Gastroesophageal sphincter (tissue), 4 donors: ENCODE results near the gene EIF6. TPM values are rescaled to one million over a fixed set of nuclear protein-coding genes. Genes with fewer than 3 reads are reported as not detected.

Experiments used
- ATAC-seq: fragments of 150-250 bp; one replicate; pipeline ENCODE4 v1.9.1; 2016; ENCODE audit warnings: mild to moderate bottlenecking, moderate library complexity
- H3K27ac ChIP-seq, 4 donors: fragments of 200-600 bp; sonication (generic) in 3 of 4; 1 replicate in 3 of 4; 2 replicates in 1 of 4; pipeline ENCODE4 v1.5.1; 2016 to 2019
- H3K27me3 ChIP-seq: fragments of 200-600 bp; sonication (generic); one replicate; pipeline ENCODE4 v1.5.1; 2019
- H3K36me3 ChIP-seq, 2 donors: fragments of 200-600 bp; sonication (generic); one replicate each; pipeline ENCODE4 v1.5.1; 2019; ENCODE audit warnings: control low read depth in 1 of 2
- H3K4me1 ChIP-seq, 3 donors: fragments of 200-600 bp; sonication (generic); 1 replicate in 2 of 3; 2 replicates in 1 of 3; pipeline ENCODE4 v1.5.1; 2016 to 2019; ENCODE audit warnings: control low read depth in 2 of 3
- H3K4me3 ChIP-seq, 2 donors: fragments of 200-600 bp; sonication (generic); one replicate each; pipeline ENCODE4 v1.5.1; 2019; ENCODE audit warnings: mild to moderate bottlenecking in 1 of 2, moderate library complexity in 1 of 2
- H3K9me3 ChIP-seq, 3 donors: fragments of 200-600 bp; sonication (generic); one replicate each; pipeline ENCODE4 v1.5.1; 2017 to 2019; ENCODE audit warnings: control low read depth in 2 of 3
- CTCF ChIP-seq, 4 experiments: fragments of 200-600 bp in 2 of 4; fragments of 450-650 bp in 2 of 4; sonication (generic) in 1 of 4; IDR thresholded peaks; one replicate each; pipeline ENCODE4 v1.5.1; 2017 to 2019; ENCODE audit warnings: antibody characterized with exemption in 4 of 4, mild to moderate bottlenecking in 2 of 4, moderate library complexity in 2 of 4
- EP300 ChIP-seq: sonication (generic); formaldehyde crosslinking; IDR thresholded peaks from one replicate; pipeline ENCODE4 v1.6.1; 2017; ENCODE audit warnings: antibody characterized with exemption, mild to moderate bottlenecking
- POLR2A ChIP-seq, 2 donors: fragments of 450-650 bp; IDR thresholded peaks; one replicate each; pipeline ENCODE4 v1.6.1; 2017; ENCODE audit warnings: antibody characterized with exemption in 2 of 2, mild to moderate bottlenecking in 2 of 2, moderate library complexity in 1 of 2
- POLR2AphosphoS5 ChIP-seq: sonication (generic); formaldehyde crosslinking; IDR thresholded peaks from one replicate; pipeline ENCODE4 v1.6.1; 2017; ENCODE audit warnings: antibody characterized with exemption
- WGBS, 2 donors: methylation state at CpG; one replicate each; pipeline ENCODE4 v1.1.5; 2018; ENCODE audit warnings: low coverage in 1 of 2; 5-methylcytosine and 5-hydroxymethylcytosine counted together
- total RNA-seq, 4 donors: library from RNA; depleted of rRNA; stranded (reverse); fragments of >200 nt; gene quantifications; one replicate each; pipeline ENCODE4 v1.1.0, GENCODE V29; 2016

Gene EIF6
- 10 to 100 TPM; 66.0 to 92.4 (median 80.8) TPM for total RNA-seq

DNA sequence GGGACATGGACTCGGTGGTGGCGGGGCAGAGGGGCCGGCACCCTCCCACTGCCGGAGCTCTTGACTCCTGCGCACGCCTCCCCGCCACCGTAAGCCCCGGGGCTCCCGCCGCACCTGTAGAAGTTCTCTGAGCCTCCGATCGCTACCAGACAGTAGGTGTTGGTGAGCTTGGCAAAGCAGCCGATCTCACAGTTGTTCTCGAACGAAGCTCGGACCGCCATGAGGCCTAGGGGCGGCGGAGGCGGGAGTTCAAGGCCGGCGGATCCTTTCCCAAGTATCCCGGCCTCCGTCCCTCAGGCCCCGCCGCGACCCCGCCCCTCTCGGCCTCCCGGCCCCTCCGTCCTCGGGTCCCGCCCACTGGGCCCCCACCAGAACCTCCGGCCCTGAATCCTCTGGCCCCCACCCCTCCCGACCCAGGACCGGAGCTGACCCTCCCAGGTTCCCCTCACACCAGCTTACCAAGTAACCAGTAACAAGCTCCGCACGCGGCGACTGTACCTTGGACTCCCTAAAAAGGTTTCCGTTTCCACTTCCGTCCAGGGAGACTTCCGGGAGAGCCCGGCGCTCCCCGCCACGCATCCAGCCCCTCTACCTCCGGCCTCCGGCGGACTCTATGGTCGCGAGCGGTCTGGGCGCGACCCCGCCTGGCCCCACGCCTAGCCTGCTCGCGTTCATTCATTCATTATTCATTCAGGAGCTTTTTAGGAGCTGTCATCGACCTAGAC is at the start of gene EIF6:
EIF6 (minus strand) TSS at position 506 of the 725 bp plus-strand sequence; CDS start at position 221, 285 bp downstream.
- WGBS, 2 donors: 0% methylated on average over 3 to 8 of the region's 61 CpGs
- peak; percentile 92 for ATAC-seq
- Histone ChIP-seq H3K36me3 (peaks cover 0 to 20% of the 10 kb centered on the region in 2 donors), H3K27ac (peak within 1 kb of the TSS; percentile 17 to 87 (median 84)), H3K27me3 (no peaks in the 10 kb centered on the region), H3K9me3 (no peaks in the 10 kb centered on the region), H3K4me3 (peak within 1 kb of the TSS; percentile 83 to 90), H3K4me1 (peaks cover 6 to 30% (median 15%) of the 10 kb centered on the region in 3 donors)
- TF ChIP-seq POLR2AphosphoS5 (no peak), CTCF (IDR thresholded peaks at IDR 0.05) (no peak), POLR2A (IDR thresholded peaks at IDR 0.05) (peak; percentile 9 to 25)

- WGBS, 2 donors: 5 to 28% methylated on average over 4 of the region's 4 CpGs
- Histone ChIP-seq H3K4me3 (no peak overlapping the region), H3K27ac (peak overlapping the region; percentile 55 to 75 (median 59)), H3K36me3 (no peaks in the 10 kb centered on the region), H3K4me1 (peaks cover 12 to 57% (median 13%) of the 10 kb centered on the region in 3 donors), H3K9me3 (no peaks in the 10 kb centered on the region), H3K27me3 (no peaks in the 10 kb centered on the region)
- ATAC-seq: no peak
- TF ChIP-seq CTCF (IDR thresholded peaks at IDR 0.05) (no peak), POLR2A (IDR thresholded peaks at IDR 0.05) (no peak), EP300 (no peak), POLR2AphosphoS5 (peak; percentile 72)
Measured at GRCh38 chr20:35333606-35334005, 49.0 kb upstream of the EIF6 start.

DNA sequence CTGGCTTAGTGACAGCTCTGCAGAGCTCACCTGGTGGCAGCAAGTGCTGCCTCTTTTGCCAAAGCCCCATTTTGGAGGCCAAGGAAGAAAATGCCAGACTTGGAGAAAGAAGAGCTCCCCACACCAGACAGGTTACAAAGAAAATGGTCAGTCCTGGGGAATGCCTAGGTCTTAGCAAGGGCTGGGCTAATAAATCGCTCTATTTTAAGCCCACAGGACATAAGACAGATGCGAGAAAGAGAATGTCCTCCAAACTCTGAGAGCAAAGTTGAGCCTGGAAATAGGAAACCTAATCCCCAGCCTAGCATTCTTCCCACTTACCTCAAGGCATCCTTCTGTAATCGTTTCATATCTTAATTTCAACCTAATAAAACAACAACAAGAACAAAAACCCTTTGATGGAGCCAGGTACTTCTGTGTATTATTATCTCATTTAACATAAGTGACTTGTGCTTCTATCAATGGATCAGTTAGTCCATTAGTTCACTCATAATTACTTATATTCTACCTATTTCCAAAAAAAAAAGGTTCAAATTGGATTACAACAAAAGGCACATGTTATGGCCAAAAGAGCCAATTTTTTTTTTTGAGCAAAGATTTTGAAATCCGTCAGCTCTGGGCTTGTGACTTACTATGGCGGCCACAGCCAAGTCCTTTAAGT is 48.1 kb upstream of the EIF6 start:
- H3K9me3 ChIP-seq: no peaks in the 10 kb centered on the region
- H3K27ac ChIP-seq: peak overlapping the region in 1 of 4 donors; percentile 75
- H3K27me3 ChIP-seq: no peaks in the 10 kb centered on the region
- ATAC-seq: no peak
- H3K4me1 ChIP-seq: peaks cover 6 to 48% (median 13%) of the 10 kb centered on the region in 3 donors
- WGBS, 2 donors: 52 to 58% methylated on average over 4 to 5 of the region's 5 CpGs
- no peak for TF ChIP-seq EP300
- TF ChIP-seq POLR2A (IDR thresholded peaks at IDR 0.05): no peak
- TF ChIP-seq CTCF (IDR thresholded peaks at IDR 0.05): no peak
- no peak for TF ChIP-seq POLR2AphosphoS5
- H3K4me3 ChIP-seq: no peak overlapping the region
- H3K36me3 ChIP-seq: no peaks in the 10 kb centered on the region

DNA sequence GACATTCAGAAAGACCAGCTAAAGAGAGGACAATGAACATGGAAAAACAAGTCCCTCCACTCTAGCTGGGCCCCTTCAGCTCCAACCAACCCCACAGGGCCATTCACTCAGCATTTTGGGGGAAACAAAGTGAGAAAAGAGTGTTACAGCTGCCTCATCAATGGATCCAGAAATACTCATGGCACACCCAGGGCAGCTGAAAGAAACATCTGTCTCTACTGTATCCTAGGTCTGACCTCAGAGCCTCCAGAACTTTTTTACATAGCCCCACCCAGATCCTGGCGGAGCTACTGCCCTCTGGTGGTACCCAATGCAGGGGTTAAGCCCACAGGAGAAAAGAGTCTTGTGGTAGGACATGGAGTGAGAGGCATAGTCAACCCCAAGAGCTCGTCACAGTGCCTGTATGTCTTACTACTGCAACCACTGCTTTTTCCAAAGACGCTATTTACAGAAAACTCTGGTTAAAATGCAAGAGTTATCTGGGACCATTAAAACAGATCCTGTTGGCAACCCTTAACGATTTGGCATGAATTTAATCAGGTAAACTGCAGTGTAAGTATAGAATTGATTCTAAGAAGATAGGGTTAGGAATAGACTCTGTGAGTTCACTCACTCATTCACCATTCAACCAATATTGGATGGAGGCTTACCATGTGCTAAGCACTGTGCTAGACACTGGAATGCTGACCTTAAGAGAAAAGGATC is 45.0 kb upstream of the EIF6 start:
- TF ChIP-seq CTCF (IDR thresholded peaks at IDR 0.05): peak in 1 of 4 experiments; percentile 37
- no peak for TF ChIP-seq POLR2A (IDR thresholded peaks at IDR 0.05)
- WGBS, 2 donors: 87% methylated on average over 3 to 4 of the region's 4 CpGs
- H3K36me3 ChIP-seq: no peaks in the 10 kb centered on the region
- no peak overlapping the region for H3K27ac ChIP-seq
- no peaks in the 10 kb centered on the region for H3K27me3 ChIP-seq
- H3K4me3 ChIP-seq: no peak overlapping the region
- H3K4me1 ChIP-seq: peaks cover 6 to 35% (median 10%) of the 10 kb centered on the region in 3 donors
- no peaks in the 10 kb centered on the region for H3K9me3 ChIP-seq
- ATAC-seq: no peak
